ENCODE data around the gene RPLP1. TPM values are rescaled to one million over a fixed set of nuclear protein-coding genes. Genes with fewer than 3 reads are reported as not detected.
"Not testable (repeated sequence)": the region's sequence is repeated elsewhere in the genome, so short reads cannot be mapped to it uniquely, and the experiment has no call there.

RPLP1 gene
- total RNA-seq, 2 experiments from 2014 or later, result 2,547 to 2,620 TPM

DNA sequence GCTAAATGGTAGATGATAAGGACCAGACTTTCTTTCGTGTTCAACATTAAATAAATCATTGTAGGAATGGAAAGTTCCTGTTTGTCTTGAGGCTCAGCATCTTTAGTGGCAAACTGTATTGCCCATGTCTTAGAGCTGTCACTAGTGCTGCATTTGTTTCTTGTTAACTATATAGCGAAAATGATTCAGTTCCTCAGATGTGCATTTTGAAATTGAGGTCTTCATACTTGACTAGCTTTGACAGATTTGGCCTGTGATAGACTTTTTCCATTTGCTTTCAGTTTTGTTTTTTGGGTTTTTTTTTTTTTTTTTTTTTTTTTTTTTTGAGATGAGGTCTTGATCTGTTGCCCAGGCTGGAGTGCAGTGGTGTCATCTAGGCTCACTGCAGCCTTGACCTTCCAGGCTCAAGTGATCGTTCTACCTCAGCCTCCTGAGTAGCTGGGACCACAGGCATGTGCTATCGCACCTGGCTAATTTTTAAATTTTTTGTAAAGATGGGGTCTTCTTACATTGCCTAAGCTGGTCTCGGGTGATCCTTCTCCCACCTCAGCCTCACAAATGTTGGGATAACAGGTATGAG, 9.5 kb upstream of the RPLP1 start:
- Mint-ChIP-seq H3K27me3 (no peaks in the 10 kb centered on the region), H3K27ac (peak overlapping the region; percentile 73), H3K9me3 (no peaks in the 10 kb centered on the region), H3K4me3 (no peak overlapping the region), H3K4me1 (ENCODE audit: low read depth) (peaks cover 17% of the 10 kb centered on the region), H3K36me3 (peaks cover 54% of the 10 kb centered on the region)
- intact Hi-C loops (cut with micrococcal nuclease), result loop anchor here (1.0 kb wide), 1 partner anchor 29 kb away; the partner anchor contains the start of gene KIF23
- ChIA-PET CTCF (interaction anchor here (0.6 to 1.1 kb wide), 3 partner anchors 20 to 993 kb away, joined by 3 to 5 read pairs (median 3); no protein-coding TSS in a partner anchor), POLR2A (interaction anchor here (0.6 to 1.7 kb wide), 4 partner anchors 9 to 388 kb away, joined by 3 to 19 read pairs (median 4); partner anchors contain the start of gene RPLP1)
- DNase-seq, result no peak

DNA sequence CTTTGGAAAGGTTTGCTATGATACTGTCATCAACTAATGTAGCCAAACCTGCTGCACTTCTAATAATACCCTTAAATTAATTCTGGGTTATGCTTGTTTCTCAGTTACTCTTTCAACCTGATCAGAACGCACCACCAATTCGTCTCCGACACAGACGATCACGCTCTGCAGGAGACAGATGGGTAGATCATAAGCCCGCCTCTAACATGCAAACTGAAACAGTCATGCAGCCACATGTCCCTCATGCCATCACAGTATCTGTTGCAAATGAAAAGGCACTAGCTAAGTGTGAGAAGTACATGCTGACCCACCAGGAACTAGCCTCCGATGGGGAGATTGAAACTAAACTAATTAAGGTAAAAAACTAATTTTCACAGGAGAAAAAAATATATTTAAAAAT, 7.9 kb upstream of the RPLP1 start:
- intact Hi-C loops (cut with micrococcal nuclease), result no loop called here
- no peak for DNase-seq
- CTCF ChIA-PET, result no interaction called here
- no peaks in the 10 kb centered on the region for H3K27me3 Mint-ChIP-seq
- H3K9me3 Mint-ChIP-seq, result no peaks in the 10 kb centered on the region
- H3K27ac Mint-ChIP-seq, result no peak overlapping the region
- H3K36me3 Mint-ChIP-seq, result peaks cover 46% of the 10 kb centered on the region
- POLR2A ChIA-PET, result no interaction called here
- no peak overlapping the region for H3K4me3 Mint-ChIP-seq
- peaks cover 17% of the 10 kb centered on the region for H3K4me1 Mint-ChIP-seq (ENCODE audit: low read depth)

DNA sequence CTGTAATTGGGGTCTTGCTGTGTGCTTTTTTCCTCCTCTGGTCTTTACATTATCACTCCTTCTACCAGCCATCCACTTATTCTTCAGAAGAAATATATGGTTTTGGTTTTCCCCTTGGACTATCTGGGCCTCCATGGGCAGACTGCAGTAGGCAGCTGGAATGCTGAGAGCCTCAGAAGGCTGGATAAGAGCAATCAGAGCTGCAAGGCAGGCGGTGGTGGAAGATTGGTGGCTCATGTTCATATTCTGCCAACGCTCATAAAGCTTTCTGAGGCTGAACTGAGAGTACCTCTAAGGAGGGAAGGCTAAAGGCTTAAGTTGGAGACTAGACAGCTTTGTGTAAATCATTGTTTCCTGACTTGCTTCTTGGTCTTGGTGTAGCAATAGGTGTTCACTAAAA, 5.7 kb upstream of the RPLP1 start:
- intact Hi-C loops (cut with micrococcal nuclease), result no loop called here
- Mint-ChIP-seq H3K4me3 (no peak overlapping the region), H3K27ac (no peak overlapping the region), H3K27me3 (no peaks in the 10 kb centered on the region), H3K4me1 (ENCODE audit: low read depth) (peaks cover 20% of the 10 kb centered on the region), H3K36me3 (peaks cover 33% of the 10 kb centered on the region), H3K9me3 (no peaks in the 10 kb centered on the region)
- ChIA-PET POLR2A (no interaction called here), CTCF (interaction anchor here (1.8 to 2.0 kb wide), 2 partner anchors 16 to 53 kb away, joined by 5 to 8 read pairs; no protein-coding TSS in a partner anchor)
- DNase-seq, result no peak

DNA sequence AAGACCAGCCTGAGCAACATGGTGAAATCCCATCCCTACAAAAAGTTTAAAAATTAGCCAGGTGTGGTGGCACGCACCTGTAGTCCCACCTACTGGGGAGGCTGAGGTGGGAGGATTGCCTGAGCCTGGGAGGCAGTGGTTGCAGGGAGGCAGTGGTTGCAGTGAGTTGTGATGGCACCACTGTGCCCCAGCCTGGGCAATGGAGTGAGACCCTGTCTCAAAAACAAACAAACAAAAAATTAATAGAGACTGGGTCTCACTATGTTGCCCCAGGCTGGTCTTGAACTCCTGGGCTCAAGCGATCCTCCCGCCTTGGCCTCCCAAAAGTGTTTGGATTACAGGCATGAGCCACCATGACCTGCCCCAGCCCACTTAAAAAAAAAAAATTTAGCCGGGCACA, 2.4 kb upstream of the RPLP1 start:
- intact Hi-C loops (cut with micrococcal nuclease), result loop anchor here (5.0 kb wide), 2 partner anchors 633 to 647 kb away; partner anchors contain the start of gene TLE3
- Mint-ChIP-seq H3K4me1 (ENCODE audit: low read depth) (peaks cover 12% of the 10 kb centered on the region), H3K36me3 (peaks cover 49% of the 10 kb centered on the region)
- H3K27me3 Mint-ChIP-seq, POLR2A ChIA-PET, DNase-seq, H3K4me3 Mint-ChIP-seq, H3K27ac Mint-ChIP-seq, H3K9me3 Mint-ChIP-seq: not testable (repeated sequence)
- CTCF ChIA-PET, result interaction anchor here (2.3 kb wide), 1 partner anchor 13 kb away, joined by 11 read pairs; no protein-coding TSS in a partner anchor

DNA sequence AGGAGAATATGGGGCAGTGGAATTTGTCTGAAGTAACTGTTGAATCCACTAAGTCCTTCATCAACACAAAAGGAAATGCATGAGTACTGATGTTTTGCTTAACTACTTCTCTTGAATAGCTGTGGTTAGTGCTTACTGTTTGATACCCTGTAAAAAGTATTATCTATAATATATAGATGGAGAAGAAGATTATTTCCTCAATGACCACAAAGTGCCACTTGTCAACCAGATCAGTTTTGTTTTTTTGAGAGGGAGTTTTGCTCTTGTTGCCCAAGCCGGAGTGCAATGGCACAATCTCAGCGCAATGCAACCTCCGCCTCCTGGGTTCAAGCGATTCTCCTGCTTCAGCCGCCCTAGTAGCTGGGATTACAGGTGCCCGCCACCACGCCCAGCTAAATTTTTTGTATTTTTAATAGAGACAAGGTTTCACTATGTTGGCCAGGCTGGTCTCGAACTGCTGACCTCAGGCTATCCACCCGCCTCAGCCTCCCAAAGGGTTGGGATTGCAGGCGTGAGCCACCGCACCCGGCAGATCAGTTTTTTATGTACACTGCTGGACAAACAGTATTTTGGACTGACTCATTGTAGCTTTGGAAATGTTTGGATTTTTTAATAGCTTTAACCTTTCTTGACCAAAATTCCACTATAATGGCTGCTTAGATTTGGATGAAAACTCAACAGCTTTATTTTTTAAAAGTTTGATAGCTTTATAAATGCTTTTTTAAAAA, 1.5 kb upstream of the RPLP1 start:
- peak overlapping the region; percentile 95 for H3K27ac Mint-ChIP-seq
- peaks cover 21% of the 10 kb centered on the region for H3K4me1 Mint-ChIP-seq (ENCODE audit: low read depth)
- peaks cover 51% of the 10 kb centered on the region for H3K36me3 Mint-ChIP-seq
- no peak for DNase-seq
- POLR2A ChIA-PET, result interaction anchor here (0.7 to 4.2 kb wide), 13 partner anchors 8 to 646 kb away, joined by 3 to 105 read pairs (median 11); partner anchors contain the start of genes GLCE, KIF23 and TLE3
- intact Hi-C loops (cut with micrococcal nuclease), result loop anchor here (5.0 kb wide), 2 partner anchors 634 to 646 kb away; partner anchors contain the start of gene TLE3
- no peaks in the 10 kb centered on the region for H3K27me3 Mint-ChIP-seq
- H3K4me3 Mint-ChIP-seq, result peak overlapping the region; percentile 93
- H3K9me3 Mint-ChIP-seq, result no peaks in the 10 kb centered on the region
- CTCF ChIA-PET, result interaction anchor here (0.6 to 4.5 kb wide), 5 partner anchors 11 to 56 kb away, joined by 3 to 74 read pairs (median 13); no protein-coding TSS in a partner anchor

DNA sequence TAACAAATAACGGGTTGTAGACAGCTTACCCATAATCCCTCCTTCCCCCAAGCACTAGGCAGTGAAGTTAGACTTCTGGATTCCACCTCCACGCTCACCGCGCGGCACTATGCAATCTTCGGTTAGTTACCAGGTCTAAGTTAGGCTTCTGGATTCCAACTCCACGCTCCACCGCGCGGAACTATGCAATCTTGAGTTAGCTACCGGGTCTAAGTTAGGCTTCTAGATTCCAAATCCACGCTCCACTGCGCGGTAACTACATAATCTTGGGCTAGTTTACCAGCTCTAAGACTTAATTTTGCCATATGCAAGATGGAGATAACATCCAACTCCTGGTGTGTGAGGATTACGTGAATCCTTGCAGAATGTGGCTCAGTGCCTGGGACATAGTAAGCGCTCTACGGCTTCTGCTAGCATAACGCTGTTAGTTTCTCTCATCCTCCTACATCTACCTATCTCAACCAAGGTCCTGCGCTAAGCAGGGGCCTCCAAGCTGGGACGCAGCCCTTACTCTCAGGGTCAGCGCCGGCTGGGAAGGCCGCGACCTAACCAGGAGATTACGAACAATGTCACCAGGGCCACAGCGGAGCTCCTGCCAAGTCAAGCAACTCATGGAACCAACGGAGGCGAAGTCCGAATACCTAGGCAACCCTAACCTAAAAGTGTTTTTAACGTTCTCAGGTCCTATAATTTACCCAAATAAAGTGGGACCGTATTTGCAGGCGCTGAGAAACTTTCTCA, 497 bp upstream of the RPLP1 start:
- intact Hi-C loops (cut with micrococcal nuclease), result loop anchor here (1.0 to 5.0 kb wide), 6 partner anchors 10 to 645 kb away; partner anchors contain the start of genes GLCE, KIF23 and TLE3
- DNase-seq, result peak; percentile 46
- no peaks in the 10 kb centered on the region for H3K9me3 Mint-ChIP-seq

DNA sequence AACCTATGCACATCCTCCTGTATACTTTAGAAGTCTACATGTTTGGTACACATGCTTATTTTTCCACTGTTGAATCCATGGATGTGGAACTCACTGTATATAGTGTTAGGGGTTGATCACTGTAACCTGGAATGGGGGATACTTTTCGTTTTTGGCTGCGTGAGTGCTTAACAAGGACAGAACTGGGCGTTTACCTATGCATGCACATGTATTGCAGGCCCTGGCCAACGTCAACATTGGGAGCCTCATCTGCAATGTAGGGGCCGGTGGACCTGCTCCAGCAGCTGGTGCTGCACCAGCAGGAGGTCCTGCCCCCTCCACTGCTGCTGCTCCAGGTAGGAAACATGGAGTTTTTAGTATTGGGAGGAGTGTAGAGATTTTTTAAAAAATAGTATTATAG, 2.3 kb downstream of the RPLP1 start:
- Mint-ChIP-seq H3K4me3 (peak overlapping the region; percentile 93), H3K36me3 (peaks cover 41% of the 10 kb centered on the region), H3K4me1 (ENCODE audit: low read depth) (peaks cover 23% of the 10 kb centered on the region), H3K27me3 (no peaks in the 10 kb centered on the region), H3K9me3 (no peaks in the 10 kb centered on the region), H3K27ac (peak overlapping the region; percentile 95)
- intact Hi-C loops (cut with micrococcal nuclease), result loop anchor here (5.0 kb wide), 2 partner anchors 638 to 642 kb away; partner anchors contain the start of gene TLE3
- DNase-seq, result no peak
- CTCF ChIA-PET, result interaction anchor here (0.8 to 4.5 kb wide), 3 partner anchors 8 to 13 kb away, joined by 3 to 74 read pairs (median 3); no protein-coding TSS in a partner anchor
- POLR2A ChIA-PET, result interaction anchor here (1.6 to 4.2 kb wide), 5 partner anchors 9 to 636 kb away, joined by 4 to 105 read pairs (median 28); partner anchors contain the start of genes GLCE and KIF23

More for the DNA sequence above, 497 bp upstream of the RPLP1 start:
- Mint-ChIP-seq H3K4me3 (peak overlapping the region; percentile 93), H3K36me3 (peaks cover 48% of the 10 kb centered on the region), H3K27me3 (no peaks in the 10 kb centered on the region), H3K4me1 (ENCODE audit: low read depth) (peaks cover 23% of the 10 kb centered on the region), H3K27ac (peak overlapping the region; percentile 95)
- ChIA-PET POLR2A (interaction anchor here (0.8 to 4.2 kb wide), 19 partner anchors 9 to 645 kb away, joined by 3 to 105 read pairs (median 4); partner anchors contain the start of genes GLCE, KIF23 and TLE3), CTCF (interaction anchor here (1.2 to 4.5 kb wide), 4 partner anchors 10 to 39 kb away, joined by 3 to 74 read pairs (median 16); no protein-coding TSS in a partner anchor)

DNA sequence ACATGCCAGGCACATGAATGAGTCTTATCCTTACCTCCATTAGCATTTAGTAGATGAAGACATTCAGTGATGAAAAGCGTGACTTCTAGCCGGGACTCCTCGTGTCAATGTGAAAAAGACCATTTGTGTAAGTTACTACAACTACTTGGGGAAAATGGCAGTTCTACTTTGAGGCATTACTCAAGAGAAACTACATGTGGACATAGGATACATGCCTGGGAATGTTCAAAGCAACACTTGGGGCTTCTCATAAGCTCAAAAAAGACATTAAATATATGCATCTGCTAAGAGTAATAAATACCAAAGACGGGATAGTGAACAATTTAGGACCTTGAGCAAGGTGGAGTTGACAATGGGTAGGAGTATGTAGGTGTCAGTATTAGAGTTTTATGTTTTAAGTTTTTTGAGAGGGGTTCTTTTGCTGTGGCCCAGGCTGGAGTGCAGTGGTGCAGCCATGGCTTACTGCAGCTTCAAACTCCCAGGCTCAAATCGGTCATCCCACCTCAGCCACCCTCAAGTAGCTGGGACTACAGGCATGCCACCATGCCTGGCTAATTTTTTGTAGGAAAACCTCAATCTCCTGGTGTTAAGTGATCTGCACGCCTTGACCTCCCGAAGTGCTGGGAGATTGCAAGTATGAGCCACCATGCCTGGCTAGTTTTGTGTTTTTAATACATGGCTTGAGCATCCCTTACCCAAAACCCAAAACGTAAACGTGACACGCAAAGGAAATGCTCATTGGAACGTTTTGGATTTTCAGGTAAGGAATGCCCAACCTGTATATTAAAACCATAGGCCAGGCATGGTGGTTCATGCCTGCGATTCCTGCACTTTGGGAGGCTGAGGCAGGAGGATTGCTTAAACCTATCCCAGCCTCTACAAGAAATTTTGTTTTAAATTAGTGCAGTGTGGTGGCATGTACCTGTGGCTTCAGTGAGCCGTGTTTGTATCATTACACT, 3.9 kb downstream of the RPLP1 start:
- intact Hi-C loops (cut with micrococcal nuclease), result no loop called here
- no peaks in the 10 kb centered on the region for H3K27me3 Mint-ChIP-seq
- ChIA-PET CTCF (interaction anchor here (0.7 to 2.4 kb wide), 4 partner anchors 9 to 12 kb away, joined by 3 to 9 read pairs (median 3); no protein-coding TSS in a partner anchor), POLR2A (interaction anchor here (1.0 to 2.9 kb wide), 2 partner anchors 10 to 11 kb away, joined by 3 to 18 read pairs; no protein-coding TSS in a partner anchor)
- peak overlapping the region; percentile 95 for H3K27ac Mint-ChIP-seq
- H3K9me3 Mint-ChIP-seq, result no peaks in the 10 kb centered on the region
- peaks cover 41% of the 10 kb centered on the region for H3K36me3 Mint-ChIP-seq
- H3K4me3 Mint-ChIP-seq, result no peak overlapping the region
- peaks cover 22% of the 10 kb centered on the region for H3K4me1 Mint-ChIP-seq (ENCODE audit: low read depth)
- no peak for DNase-seq

DNA sequence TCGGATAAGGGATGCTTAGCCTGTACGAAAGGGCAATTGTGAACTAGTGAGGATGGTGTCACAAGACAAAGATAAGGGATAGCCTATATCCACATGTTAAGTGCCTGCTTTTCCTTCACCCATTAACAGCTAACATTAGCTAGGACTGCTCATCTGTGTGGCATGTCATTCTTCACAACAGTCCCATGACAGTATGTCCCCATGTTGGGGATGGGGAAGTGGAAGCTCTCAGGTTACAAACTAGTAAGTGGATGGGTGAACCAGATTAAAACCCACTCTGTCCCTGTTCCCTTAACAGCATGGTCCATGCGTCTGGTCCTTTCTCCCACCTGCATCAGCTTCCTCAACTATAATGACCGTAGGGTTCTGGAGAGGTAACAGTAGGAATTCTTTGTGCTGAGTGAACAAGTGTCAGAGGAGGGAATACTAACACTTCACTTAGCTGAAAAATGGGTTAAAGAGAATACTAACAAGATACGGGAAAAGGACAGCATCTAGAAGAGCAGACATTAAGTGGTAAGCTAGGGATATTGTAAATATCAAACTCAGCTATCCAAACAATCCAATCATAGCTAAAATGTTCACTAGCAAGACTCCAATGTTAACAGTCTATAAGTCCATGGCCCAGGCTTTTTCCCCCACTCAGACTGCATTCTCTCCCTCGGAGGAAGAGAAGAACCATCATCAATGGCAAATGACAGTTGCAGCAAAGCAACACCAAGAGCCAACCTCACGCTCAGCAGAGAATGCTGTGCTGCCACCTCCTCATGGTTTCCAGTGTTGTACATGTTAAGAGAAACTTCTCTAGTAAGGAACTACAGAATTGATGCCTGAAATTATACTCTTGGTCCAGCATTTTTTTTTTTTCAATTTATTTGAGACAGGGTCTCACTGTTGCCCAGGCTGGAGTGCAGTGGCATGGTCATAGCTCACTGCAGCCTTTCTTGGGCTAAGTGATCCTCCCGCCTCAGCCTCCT, 5.0 kb downstream of the RPLP1 start:
- H3K4me3 Mint-ChIP-seq, result no peak overlapping the region
- ChIA-PET CTCF (interaction anchor here (2.4 kb wide), 1 partner anchor 9 kb away, joined by 9 read pairs; no protein-coding TSS in a partner anchor), POLR2A (interaction anchor here (2.9 kb wide), 1 partner anchor 10 kb away, joined by 18 read pairs; no protein-coding TSS in a partner anchor)
- no peaks in the 10 kb centered on the region for H3K27me3 Mint-ChIP-seq
- no peak for DNase-seq
- H3K4me1 Mint-ChIP-seq (ENCODE audit: low read depth), result peaks cover 30% of the 10 kb centered on the region
- H3K9me3 Mint-ChIP-seq, result no peaks in the 10 kb centered on the region
- intact Hi-C loops (cut with micrococcal nuclease), result no loop called here
- peak overlapping the region; percentile 19 for H3K27ac Mint-ChIP-seq
- H3K36me3 Mint-ChIP-seq, result peaks cover 41% of the 10 kb centered on the region

DNA sequence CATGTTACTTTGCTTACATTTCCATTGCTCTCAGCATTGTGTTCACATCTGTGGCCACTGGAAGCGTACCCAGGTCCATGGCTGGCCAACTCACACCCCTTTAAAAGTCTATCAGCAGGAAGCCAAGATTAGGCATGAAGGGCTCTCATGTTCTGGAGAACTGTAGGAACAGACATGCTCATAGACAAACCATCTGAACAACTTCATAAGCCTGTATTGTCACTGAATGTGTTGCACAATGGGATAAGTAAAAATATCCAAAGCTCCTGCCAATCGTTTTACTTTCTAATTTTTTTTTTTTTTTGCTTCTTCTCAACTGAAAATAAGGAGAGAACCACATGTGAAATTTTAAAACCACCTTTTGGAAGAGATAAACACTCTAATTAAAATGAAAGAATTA, 6.4 kb downstream of the RPLP1 start:
- Mint-ChIP-seq H3K4me3 (no peak overlapping the region), H3K27me3 (no peaks in the 10 kb centered on the region), H3K4me1 (ENCODE audit: low read depth) (peaks cover 39% of the 10 kb centered on the region), H3K9me3 (no peaks in the 10 kb centered on the region), H3K36me3 (peaks cover 29% of the 10 kb centered on the region), H3K27ac (no peak overlapping the region)
- intact Hi-C loops (cut with micrococcal nuclease), result no loop called here
- ChIA-PET POLR2A (no interaction called here), CTCF (interaction anchor here (2.4 kb wide), 1 partner anchor 8 kb away, joined by 9 read pairs; no protein-coding TSS in a partner anchor)
- no peak for DNase-seq
